HG03108 (cell line): ENCODE measurements around the gene WWOX.
A peak's percentile ranks its signal among the peaks of the same experiment; 100 is the strongest.

Experiments
- ATAC-seq: cut with Tn5 transposase; IDR thresholded peaks from one replicate; pipeline ENCODE4 v1.9.1; 2021; ENCODE audit warnings: moderate library complexity; ENCODE audit not compliant: unreplicated experiment

Gene WWOX

DNA sequence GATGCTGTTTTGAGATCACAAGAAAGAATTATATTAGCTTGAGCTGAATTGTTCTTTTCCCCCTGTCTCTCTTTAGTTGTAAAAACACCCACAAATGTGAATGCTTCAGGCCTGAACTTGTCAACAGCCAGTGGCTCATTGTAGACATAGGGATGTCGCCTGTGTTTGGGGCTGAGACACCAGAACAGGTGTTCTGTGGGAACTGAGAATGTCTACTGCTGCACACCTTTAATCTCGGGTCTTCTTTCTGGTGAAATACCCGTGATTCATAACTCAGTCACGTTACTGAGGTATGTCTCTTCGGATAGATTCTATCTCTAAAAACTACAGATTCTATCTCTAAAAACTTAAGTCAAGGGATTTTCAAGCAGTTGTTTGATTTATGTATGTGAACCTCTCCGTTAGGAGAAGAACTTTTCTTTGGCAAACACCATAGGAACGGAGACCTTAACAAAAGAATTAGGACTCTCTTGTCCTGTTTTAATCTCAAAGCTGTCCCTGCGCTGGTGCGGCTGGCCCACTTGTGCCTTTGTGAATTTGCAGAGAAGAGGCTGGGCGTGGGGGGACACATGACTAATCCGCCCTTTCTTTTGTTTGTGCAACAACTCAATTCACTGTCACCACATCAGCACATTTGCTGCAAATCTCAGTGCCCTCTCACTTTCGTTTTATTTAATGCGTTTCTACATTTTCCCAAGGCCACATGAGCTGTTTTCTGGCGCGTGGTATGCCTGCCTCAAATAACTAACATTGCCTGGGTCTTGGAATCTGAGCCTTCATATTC lies 858.1 kb downstream of the WWOX start:
- ATAC-seq = no peak

DNA sequence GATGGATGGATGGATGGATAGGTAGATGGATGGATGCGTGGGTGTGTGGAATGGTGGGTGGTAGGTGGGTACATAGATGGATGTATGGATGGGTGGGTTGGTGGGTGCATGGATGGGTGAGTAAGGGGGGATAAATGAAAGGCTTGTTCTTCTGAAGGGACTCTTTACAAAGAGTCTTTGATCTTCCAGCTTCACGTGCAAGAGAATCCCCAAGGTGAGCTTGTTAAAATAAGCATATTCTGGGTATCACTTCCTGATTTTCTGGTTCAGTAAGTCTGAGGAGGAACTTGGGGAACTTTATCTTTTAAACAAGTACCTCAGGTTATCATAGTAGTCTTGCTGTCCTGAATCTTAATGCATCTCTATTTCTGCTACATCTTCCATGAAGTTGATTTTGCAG lies 862.0 kb downstream of the WWOX start:
- ATAC-seq = no peak

DNA sequence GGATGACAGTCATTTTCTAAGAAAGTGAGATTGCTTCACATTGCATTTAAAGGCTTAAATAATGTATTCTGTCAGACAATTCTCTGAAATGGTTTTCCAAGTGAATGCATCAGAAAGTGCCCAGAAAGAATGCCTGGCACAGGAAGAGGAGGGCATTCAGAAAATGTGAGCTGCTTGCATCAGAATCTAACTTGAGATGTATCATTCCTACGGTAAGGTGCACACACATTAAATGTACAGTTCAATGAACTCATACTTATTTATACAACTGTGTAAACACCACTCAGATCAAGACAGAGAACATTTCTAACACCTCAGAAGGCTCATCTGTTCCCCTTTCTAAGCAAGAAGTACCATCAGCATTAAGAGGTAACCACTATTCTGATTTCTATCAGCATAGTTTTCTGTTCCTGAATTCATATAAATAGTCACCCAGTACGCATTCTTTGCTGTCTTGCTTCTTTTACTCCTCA lies 863.0 kb downstream of the WWOX start:
- peak; percentile 90 for ATAC-seq

DNA sequence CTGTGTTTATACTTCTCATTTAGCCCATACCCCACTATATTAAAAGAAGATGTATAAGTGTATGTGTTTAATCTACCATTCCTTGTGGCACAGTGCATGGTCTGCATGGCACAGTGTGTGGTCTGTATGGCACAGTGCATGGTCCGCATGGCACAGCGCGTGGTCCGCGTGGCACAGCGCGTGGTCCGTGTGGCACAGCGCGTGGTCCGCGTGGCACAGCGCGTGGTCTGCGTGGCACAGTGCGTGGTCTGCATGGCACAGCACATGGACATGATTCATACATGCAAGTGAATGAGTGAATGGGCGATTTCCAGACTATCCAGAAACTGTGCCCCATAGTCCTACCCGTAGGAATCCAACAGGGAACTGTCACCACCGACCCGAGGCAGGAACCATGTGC lies 868.5 kb downstream of the WWOX start:
- no peak for ATAC-seq

DNA sequence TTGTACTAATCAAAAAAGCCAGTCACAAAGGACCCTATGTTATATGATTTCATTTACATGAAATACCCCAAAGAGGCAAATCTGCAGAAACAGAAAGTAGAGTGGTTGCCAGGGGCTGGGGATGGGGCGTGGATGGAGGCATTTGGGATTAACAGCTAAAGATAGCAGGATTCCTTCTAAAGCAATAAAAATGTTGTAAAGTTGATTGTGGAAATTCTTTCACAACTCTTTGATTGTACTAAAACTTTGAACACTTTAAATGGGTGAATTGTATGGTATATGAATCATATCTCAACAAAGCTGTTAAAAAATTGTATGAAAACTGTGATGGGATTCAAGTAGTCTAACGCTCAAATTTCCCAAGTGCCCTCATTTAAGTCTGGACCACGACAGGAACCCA lies 870.3 kb downstream of the WWOX start:
- no peak for ATAC-seq

DNA sequence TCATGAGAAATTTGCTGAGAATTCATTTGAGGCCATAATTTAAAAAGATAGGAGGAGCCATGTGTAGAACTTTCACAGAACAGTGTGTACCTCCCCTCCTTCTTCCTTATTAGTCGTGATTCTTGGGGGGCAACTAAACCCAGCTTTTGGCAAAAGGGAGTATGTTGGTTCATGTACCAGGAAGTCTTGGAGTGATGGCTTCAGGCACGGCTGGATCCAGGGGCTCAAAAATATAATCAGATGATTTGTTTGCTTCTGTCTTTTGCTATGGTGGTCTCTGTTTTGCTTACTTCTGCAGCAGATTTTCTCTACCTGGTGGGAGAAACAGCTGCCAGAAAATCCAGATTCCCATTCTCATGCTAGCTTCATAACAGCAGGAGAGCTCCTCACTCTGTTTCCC lies 871.2 kb downstream of the WWOX start:
- no peak for ATAC-seq

DNA sequence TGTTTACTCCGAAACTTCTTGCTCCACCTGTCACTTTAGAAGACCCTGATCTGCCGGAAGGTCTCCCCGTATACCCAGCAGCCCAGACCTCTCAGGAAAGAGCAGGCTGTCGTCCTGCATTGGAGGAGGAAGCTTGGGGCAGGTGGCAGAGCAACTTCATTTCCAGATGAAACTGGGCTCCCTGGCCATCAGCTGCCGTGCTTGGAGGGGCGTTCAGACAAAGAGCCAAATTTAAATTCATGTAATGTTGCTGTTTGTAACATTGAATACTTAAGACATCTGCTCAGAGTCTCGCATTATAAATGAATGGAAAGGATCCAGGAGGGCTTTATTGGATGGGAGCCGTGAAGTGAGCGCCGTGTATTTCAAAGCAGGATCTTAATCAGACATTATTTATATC lies 872.6 kb downstream of the WWOX start:
- no peak for ATAC-seq

DNA sequence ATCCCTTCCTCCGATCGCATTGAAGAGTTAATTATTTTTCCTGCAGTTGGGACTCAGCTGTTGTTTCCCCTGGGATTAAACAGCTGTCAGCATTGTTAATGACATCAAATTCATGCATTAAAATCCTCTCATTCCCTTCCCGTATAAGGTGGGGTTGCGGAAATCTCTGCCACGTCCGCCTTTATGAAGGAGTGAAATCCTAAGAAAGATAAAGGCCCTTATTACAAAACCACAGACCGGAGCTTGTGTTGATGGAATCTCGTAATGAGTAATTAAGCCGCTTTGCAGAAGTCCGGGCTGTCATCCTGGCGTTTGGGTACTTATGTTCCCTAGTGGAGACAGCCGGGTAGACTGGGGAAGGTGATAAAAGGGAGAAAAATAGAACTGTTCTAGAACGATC lies 873.5 kb downstream of the WWOX start:
- ATAC-seq = no peak

DNA sequence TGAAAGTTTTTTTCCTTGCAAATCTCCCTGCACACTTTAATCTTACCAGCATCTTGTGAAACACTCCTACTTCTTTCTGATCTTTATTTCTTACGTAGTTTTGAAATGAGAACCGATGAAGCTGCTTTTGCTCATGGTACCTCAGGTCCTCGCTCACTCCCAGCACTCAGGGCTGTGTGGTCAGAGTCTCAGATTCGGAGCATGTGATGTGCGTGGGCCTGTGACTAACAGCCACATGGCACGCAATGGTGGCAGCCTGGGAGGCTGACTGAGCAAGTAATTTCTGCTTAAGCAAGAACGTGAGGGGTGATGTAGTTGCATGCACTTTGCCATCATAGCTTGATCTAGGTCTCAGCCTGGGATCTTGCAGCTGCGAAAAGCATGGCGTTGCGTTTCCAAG lies 876.8 kb downstream of the WWOX start:
- no peak for ATAC-seq

DNA sequence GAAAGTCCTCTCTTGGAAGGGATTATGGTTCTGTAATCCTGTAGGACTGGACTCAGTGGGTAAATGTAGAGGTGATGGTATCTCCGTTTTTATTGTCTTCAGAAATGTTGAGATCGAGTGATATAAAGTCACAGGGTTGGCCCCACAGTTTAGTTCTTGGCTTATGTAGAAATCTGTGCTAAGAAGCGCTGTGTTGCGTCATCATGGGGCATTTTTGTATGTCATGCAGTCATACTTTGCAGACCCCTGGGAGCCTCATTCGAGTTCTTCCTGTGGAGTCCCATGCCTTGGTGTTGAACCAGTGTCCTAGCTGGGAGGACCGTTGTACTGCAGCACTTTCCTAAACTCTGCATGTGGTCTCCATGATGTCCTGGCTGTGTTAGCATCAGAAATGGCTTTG lies 881.4 kb downstream of the WWOX start:
- no peak for ATAC-seq

DNA sequence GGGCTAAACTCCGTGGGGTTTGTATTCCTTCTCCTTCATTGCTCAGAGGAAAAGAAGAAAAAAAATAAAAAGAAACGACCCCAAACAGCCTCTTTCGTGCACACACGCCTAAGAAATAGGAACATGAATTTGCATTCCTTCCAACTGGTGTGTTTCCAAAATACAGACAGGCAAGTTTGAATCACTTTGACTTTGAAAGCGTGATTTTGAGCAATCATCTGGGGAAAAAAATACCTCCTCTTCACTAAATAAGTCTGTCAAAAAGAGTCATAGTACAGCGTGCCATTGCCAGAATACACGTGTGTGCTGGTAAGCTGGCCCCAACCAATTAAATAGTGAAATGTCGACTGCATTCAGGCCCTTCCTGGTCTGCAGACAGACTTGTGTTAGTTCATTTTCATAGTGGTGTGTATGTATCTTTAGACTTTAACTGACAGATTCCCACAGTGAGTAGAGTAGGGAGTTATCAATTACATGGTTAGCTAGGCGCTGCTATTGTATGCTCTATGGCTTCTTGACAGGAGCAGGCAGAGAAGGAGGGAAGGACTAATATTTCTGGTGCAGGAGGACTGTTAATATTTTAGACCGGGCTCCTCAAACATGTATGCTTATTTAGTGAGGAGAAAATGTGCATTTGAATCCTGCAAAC lies 882.8 kb downstream of the WWOX start:
- no peak for ATAC-seq

DNA sequence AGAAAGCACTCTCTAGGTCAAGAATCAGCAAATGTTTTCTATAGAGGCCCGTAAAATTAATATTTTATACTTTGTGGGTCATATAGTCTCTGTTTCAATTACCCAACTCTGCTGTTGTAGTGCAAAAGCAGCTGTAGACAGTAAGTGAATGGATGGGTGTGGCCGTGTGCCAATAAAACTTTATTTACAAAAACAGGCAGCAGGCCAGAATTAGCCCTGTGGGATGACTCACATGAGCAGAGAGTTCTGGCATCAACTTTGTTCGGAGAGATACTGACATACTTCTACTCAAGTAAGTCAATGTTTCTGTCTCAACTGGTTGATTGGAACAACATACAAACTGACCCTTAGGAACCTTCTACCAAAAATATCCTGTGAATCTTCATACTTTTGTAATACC lies 884.9 kb downstream of the WWOX start:
- ATAC-seq = no peak

DNA sequence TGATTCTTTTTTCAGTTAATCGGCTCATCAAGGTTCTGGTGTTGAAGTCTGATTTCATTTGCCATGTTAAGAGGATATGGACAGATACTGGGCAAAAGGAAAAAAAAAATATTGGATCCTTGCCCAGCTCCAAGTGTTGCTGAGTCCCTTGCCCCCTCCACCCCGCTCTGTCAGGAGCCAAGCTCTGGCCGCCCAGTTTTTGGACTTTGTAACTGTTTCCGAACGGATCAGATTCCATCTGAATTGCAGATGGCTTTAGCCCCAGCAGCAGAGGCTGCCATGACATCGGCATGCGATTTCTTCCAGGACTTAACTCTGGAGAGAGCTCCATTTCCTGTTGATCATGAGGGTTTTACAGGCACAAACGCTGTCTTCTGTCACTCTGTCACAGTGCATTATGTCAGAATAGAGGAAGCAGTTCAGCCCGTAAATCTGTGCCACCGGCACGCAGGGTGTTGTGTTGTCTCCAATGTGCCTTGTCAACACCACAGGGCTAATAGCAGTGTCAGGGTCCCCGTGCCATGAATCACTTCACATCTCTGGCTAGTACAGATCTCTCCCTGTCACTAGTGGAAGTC lies 885.5 kb downstream of the WWOX start:
- ATAC-seq = no peak

DNA sequence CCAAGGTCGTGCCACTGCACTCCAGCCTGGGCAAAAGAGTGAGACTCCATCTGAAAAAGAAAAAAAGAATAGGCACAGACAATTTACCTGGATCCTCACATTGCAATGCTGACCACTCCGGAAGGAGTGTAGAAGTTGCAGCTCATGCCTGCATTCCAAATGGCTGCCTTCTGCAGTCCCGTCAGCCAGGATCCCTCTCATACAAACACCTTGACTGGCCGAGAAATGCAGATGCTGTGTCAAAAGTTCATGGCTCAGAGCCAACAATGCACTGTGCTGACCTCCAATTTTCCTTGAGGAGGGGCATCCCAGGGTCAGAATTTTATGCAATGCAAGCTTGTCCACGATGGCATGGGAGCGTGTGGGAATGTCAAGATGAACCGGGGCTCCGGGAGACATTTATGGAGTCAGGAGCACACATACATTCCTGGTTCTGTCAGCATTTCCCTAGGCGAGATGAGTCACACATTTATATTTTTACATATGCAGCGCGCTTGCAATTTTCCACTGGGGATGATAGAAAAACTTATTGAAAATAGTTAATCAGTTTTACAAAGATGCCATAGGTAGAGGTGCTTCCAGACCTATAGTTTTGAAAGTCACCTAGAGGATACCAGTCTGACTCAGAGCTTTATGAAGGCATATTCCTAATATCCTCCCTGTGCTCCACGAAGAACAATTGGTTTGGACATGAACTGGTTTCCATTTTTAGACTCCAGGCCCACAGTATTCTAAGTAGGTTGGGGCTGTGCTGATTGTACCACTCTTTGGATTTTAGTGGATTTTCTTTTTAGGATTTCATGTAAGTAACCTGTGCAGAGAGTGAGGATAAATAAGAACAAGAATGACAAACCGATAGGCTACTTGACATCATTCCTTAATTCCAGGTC lies 886.5 kb downstream of the WWOX start:
- no peak for ATAC-seq

DNA sequence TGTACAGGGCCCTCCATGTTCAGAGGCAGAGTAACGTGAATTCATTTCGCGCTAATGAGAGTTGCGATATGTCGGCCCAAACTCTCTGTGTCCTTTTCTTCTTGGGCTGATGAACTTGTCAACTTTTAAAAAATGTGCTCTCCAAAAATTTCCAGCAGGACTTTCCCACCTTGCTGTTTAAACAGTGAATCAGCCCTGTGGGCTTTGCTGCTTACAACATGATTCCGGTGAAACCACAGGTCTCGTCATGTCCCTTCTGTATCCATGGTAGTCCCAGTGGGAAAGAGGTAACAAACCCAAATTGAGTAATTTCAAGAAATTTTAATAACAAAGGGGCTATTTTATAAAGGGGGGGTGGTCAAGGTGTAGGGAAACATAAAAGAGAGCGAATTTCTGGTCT lies 888.2 kb downstream of the WWOX start:
- no peak for ATAC-seq

DNA sequence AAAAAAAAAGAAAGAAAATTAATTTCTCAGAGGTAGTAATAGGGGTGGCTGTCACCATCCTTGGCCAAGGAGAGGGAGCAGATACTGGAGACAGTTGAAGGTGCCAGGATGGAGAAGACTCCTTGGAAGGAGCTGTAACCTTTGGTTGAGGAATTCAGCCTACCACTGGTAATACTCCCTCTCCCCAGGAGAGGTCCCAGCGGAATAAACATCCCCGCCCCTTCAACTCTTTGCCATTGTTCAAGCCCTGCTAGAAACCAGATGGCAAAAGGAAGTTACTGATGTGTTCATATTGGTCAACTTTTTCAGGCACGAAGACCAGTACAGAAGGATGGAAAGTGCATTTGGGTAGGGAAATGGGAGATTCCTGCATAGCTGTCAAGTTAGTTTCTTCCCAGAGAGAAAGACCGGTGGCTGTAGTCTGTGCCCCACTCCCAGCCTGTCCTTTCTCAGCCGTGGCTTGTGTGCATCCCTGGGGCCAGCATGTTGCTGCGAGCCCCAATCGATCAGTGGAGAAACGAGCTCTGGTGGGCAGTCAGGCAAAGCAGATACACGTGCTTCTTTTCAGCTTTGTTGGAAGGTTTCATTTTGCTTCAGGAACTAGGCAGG lies 889.0 kb downstream of the WWOX start:
- no peak for ATAC-seq

DNA sequence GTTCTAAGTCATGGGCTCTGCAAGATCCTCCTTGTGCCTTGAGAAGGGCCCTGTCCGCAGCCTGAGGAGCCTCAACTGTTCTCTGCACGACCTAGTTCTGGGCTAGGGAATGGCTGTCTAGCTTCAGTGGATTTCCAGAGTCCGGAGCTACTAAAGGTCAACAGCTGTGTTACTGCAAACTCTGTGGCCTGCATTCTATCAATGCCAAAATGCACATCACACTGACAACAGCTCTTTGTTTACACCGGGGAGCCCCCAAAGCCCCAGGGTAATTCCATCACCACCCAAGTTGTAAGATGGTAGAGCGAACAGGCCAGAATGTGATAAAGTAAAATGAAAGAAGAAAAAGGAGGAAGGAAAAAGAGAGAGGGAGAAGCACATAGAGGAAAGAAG lies 890.9 kb downstream of the WWOX start:
- no peak for ATAC-seq

DNA sequence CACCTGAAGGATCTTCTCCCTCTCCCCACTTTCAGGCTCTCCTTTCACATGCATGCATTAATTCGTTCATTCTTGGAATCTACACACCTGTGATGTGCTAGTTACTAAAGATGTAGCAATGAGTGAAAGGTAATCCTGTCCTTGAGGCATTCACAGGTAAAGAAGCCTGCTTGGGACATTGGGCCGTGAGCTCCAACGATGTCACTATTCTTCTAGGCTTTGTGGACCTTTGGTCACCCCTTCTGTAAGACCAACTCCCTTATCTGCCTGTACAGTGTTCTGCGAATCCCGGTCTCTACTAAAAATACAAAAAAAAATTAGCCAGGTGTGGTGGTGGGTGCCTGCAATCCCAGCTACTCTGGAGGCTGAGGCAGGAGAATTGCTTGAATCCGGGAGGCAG lies 892.5 kb downstream of the WWOX start:
- ATAC-seq = no peak

DNA sequence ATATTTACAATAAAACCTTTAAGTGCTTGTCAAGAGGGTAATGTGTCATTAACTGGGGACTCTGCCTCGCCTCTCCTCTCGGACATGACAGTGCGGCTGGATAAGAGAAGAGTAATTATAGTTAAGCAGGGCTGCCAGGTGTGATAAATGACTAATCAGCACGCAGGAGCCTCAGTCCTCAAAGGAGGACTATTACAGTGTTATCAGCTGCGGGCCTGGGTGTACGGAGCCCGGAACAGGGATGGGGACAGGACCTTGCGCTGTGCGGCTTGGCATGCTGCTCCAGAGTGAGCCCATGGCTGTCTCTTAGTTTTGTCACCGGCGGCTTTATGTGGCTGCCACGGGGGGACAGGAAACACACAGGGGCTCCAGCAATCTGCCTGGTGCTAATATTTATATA lies 893.9 kb downstream of the WWOX start:
- ATAC-seq = no peak

DNA sequence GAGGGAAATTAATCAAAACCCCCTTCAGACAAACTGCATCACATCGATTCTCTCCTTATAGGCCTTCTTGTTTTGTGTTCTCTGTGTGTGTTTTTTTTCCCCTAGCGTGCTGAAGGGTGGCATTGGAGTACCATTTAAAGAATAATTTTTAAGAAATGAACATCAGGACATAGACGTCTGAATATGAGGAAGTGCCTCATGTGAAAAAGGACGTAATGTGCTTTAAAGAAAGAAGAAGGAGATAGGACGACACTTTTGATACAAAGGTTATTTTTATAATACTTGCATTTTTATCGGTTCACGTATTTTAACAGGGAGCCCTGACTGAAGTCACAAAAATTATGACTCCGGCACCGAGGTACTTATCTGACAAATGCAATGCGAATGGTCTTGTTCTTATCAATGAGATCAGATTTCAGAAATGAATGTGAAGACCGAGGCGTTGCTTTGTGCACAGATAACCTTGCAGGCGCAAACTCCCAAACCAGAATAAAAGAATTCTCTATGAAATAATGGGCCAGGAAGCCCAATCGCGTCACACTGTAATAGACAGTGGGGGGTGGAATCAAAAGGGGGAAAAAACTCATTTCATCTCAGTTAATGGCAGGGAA lies 894.8 kb downstream of the WWOX start:
- ATAC-seq = no peak

DNA sequence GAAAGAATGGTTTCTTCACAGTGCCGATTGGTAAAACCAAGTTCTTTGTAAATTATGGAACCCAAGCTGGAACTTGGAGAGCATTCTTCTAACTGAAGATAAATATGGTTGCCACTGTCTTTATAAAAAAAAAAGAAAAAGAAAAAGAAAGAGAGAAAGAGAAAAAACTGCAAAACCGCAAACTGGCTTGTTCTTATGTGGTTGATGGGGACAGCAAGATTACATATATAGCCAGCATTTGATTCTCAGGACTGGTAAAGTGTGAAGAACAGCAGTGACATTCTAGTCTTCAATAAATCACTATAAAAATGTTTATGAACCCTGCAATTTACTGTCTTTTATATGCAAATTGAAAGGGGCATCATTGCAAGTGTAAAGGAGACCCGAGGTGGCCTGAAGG lies 896.0 kb downstream of the WWOX start:
- no peak for ATAC-seq
